ENCODE data around the gene PNCK.

The PNCK gene

GRCh38 chrX:153673428-153674218 lies at the start of gene PNCK:
Gene PNCK (minus strand): TSS chrX:153673813. CDS start chrX:153673076, 737 bp downstream.
- no peak for TF ChIP-seq CTCF (IDR thresholded peaks at IDR 0.05; ENCODE audit: low read depth, low read length)
- no peak within 1 kb of the TSS for H3K4me3 ChIP-seq (replicated peaks in 1 of 2; ENCODE audit: low read depth in 2 of 2, low read length in 2 of 2)

GRCh38 chrX:153722704-153723350 lies 49.2 kb upstream of the PNCK start:
- peak overlapping the region; percentile 65 to 66 for H3K4me3 ChIP-seq (replicated peaks in 1 of 2; ENCODE audit: low read depth in 2 of 2, low read length in 2 of 2)
- no peak for TF ChIP-seq CTCF (IDR thresholded peaks at IDR 0.05; ENCODE audit: low read depth, low read length)
- DNase-seq (ENCODE audit: low read depth in 2 of 2), result peak in 1 of 2 donors; percentile 32

More at GRCh38 chrX:153673428-153674218, at the start of gene PNCK:
- DNase-seq (ENCODE audit: low read depth in 2 of 2), result no peak

GRCh38 chrX:153719701-153720100 lies 46.1 kb upstream of the PNCK start:
- no peak for TF ChIP-seq CTCF (IDR thresholded peaks at IDR 0.05; ENCODE audit: low read depth, low read length)

GRCh38 chrX:153719238-153719637 lies 45.6 kb upstream of the PNCK start:
- no peak for TF ChIP-seq CTCF (IDR thresholded peaks at IDR 0.05; ENCODE audit: low read depth, low read length)
- no peak for DNase-seq (ENCODE audit: low read depth in 2 of 2)

More at GRCh38 chrX:153719701-153720100, 46.1 kb upstream of the PNCK start:
- H3K4me3 ChIP-seq (replicated peaks in 1 of 2; ENCODE audit: low read depth in 2 of 2, low read length in 2 of 2), result no peak overlapping the region
- DNase-seq (ENCODE audit: low read depth in 2 of 2), result no peak

GRCh38 chrX:153717445-153717844 lies 43.8 kb upstream of the PNCK start:
- DNase-seq (ENCODE audit: low read depth in 2 of 2), result no peak
- TF ChIP-seq CTCF (IDR thresholded peaks at IDR 0.05; ENCODE audit: low read depth, low read length), result no peak
- no peak overlapping the region for H3K4me3 ChIP-seq (replicated peaks in 1 of 2; ENCODE audit: low read depth in 2 of 2, low read length in 2 of 2)

More at GRCh38 chrX:153719238-153719637, 45.6 kb upstream of the PNCK start:
- no peak overlapping the region for H3K4me3 ChIP-seq (replicated peaks in 1 of 2; ENCODE audit: low read depth in 2 of 2, low read length in 2 of 2)

- TF ChIP-seq CTCF (IDR thresholded peaks at IDR 0.05; ENCODE audit: low read depth, low read length), result no peak
- no peak overlapping the region for H3K4me3 ChIP-seq (replicated peaks in 1 of 2; ENCODE audit: low read depth in 2 of 2, low read length in 2 of 2)
- DNase-seq (ENCODE audit: low read depth in 2 of 2), result no peak
Measured at GRCh38 chrX:153714256-153714655, 40.6 kb upstream of the PNCK start.
